SK-N-SH (cell line): ENCODE data around the gene AGO3.

ENCODE experiments used
- CHD2 ChIP-seq: fragments of 150-350 bp; IDR thresholded peaks from 2 replicates; pipeline ENCODE4 v1.6.1; 2018; ENCODE audit warnings: low read length; ENCODE audit not compliant: partially characterized antibody
- EP300 ChIP-seq, 2 experiments: IDR thresholded peaks; 2 replicates each; pipeline versions ENCODE4 v1.4.0 to v1.6.1; 2012; ENCODE audit warnings: borderline replicate concordance in 1 of 2, low read depth in 1 of 2, low read length in 1 of 2
- EZH2phosphoT487 ChIP-seq: fragments of 200-600 bp; sonication (generic); IDR thresholded peaks from 2 replicates; pipeline ENCODE4 v1.6.1; 2017; ENCODE audit warnings: low read depth, mixed run types, mild to moderate bottlenecking, antibody characterized with exemption, moderate library complexity, borderline replicate concordance
- FOXM1 ChIP-seq: IDR thresholded peaks from 2 replicates; pipeline ENCODE4 v1.4.0; 2012; ENCODE audit warnings: low read depth, mild to moderate bottlenecking
- POLR2AphosphoS5 ChIP-seq: IDR thresholded peaks from 2 replicates; pipeline ENCODE4 v1.6.1; 2012; ENCODE audit warnings: low read depth, low read length
- RAD21 ChIP-seq: IDR thresholded peaks from 2 replicates; pipeline ENCODE4 v1.6.1; 2012; ENCODE audit warnings: mild to moderate bottlenecking, low read length
- SIN3A ChIP-seq: IDR thresholded peaks from 2 replicates; pipeline ENCODE4 v1.6.1; 2012; ENCODE audit warnings: low read depth, mild to moderate bottlenecking, low read length, moderate library complexity, borderline replicate concordance
- TAF1 ChIP-seq: IDR thresholded peaks from 2 replicates; pipeline ENCODE4 v1.6.1; 2012; ENCODE audit warnings: low read depth, mild to moderate bottlenecking, low read length, moderate library complexity, borderline replicate concordance
- TF ChIP-seq, protein P1 (sequence below): fragments of 200-600 bp; sonication (generic); IDR thresholded peaks from 2 replicates; pipeline ENCODE4 v1.6.1; 2017; ENCODE audit warnings: antibody characterized with exemption, mild to moderate bottlenecking, moderate library complexity
- TF ChIP-seq, protein P2 (sequence below): IDR thresholded peaks from 2 replicates; pipeline ENCODE4 v1.6.1; 2012; ENCODE audit warnings: mild to moderate bottlenecking, low read depth, low read length, moderate library complexity
- TF ChIP-seq, protein P3 (sequence below): fragments of 150-350 bp; IDR thresholded peaks from 2 replicates; pipeline ENCODE4 v1.6.1; 2017; ENCODE audit warnings: antibody characterized with exemption, low read length, low read depth, borderline replicate concordance

DNA sequence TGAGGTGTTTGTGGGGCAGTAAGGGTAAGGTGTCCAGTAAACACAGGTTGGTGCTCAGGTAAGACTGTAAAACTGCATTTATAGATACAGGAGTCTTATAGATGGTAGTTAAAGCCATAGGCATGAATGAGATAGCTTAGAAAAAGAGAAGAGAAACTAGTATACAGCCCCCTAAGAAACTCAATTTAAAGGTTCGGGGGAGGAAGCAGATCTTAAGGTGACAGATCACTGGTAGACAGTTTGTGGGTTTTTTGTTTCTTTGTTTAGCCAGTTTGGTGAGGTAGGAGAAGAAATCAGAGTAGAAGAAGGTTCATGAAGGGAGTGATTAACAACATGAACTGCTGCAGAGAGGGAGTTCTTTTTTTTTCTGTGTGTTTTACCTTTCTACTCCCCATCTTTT, 6.1 kb upstream of the AGO3 start:
- TF ChIP-seq, protein P1, sequence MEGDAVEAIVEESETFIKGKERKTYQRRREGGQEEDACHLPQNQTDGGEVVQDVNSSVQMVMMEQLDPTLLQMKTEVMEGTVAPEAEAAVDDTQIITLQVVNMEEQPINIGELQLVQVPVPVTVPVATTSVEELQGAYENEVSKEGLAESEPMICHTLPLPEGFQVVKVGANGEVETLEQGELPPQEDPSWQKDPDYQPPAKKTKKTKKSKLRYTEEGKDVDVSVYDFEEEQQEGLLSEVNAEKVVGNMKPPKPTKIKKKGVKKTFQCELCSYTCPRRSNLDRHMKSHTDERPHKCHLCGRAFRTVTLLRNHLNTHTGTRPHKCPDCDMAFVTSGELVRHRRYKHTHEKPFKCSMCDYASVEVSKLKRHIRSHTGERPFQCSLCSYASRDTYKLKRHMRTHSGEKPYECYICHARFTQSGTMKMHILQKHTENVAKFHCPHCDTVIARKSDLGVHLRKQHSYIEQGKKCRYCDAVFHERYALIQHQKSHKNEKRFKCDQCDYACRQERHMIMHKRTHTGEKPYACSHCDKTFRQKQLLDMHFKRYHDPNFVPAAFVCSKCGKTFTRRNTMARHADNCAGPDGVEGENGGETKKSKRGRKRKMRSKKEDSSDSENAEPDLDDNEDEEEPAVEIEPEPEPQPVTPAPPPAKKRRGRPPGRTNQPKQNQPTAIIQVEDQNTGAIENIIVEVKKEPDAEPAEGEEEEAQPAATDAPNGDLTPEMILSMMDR: no peak
- TF ChIP-seq SIN3A: no peak
- TF ChIP-seq, protein P2, sequence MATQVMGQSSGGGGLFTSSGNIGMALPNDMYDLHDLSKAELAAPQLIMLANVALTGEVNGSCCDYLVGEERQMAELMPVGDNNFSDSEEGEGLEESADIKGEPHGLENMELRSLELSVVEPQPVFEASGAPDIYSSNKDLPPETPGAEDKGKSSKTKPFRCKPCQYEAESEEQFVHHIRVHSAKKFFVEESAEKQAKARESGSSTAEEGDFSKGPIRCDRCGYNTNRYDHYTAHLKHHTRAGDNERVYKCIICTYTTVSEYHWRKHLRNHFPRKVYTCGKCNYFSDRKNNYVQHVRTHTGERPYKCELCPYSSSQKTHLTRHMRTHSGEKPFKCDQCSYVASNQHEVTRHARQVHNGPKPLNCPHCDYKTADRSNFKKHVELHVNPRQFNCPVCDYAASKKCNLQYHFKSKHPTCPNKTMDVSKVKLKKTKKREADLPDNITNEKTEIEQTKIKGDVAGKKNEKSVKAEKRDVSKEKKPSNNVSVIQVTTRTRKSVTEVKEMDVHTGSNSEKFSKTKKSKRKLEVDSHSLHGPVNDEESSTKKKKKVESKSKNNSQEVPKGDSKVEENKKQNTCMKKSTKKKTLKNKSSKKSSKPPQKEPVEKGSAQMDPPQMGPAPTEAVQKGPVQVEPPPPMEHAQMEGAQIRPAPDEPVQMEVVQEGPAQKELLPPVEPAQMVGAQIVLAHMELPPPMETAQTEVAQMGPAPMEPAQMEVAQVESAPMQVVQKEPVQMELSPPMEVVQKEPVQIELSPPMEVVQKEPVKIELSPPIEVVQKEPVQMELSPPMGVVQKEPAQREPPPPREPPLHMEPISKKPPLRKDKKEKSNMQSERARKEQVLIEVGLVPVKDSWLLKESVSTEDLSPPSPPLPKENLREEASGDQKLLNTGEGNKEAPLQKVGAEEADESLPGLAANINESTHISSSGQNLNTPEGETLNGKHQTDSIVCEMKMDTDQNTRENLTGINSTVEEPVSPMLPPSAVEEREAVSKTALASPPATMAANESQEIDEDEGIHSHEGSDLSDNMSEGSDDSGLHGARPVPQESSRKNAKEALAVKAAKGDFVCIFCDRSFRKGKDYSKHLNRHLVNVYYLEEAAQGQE: no peak
- no peak for TF ChIP-seq CHD2
- no peak for TF ChIP-seq EZH2phosphoT487
- TF ChIP-seq FOXM1: no peak
- TF ChIP-seq POLR2AphosphoS5: no peak
- TF ChIP-seq EP300 (IDR thresholded peaks at IDR 0.05; ENCODE audit: borderline replicate concordance in 1 of 2, low read depth in 1 of 2, low read length in 1 of 2): no peak
- TF ChIP-seq RAD21: no peak
- TF ChIP-seq, protein P3, sequence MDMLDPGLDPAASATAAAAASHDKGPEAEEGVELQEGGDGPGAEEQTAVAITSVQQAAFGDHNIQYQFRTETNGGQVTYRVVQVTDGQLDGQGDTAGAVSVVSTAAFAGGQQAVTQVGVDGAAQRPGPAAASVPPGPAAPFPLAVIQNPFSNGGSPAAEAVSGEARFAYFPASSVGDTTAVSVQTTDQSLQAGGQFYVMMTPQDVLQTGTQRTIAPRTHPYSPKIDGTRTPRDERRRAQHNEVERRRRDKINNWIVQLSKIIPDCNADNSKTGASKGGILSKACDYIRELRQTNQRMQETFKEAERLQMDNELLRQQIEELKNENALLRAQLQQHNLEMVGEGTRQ: no peak
- no peak for TF ChIP-seq TAF1
